Testis (tissue), 3 donors: ENCODE measurements around the gene CGNL1. TPM values are rescaled to one million over a fixed set of nuclear protein-coding genes. Genes with fewer than 3 reads are reported as not detected.

ENCODE experiments used
- DNase-seq: peaks from one replicate; pipeline ENCODE4 v3.0.0-alpha.2; 2019
- H3K27ac ChIP-seq, 2 donors: fragments of 200-600 bp; sonication (generic); one replicate each; pipeline ENCODE4 v1.5.1; 2019
- H3K27me3 ChIP-seq: fragments of 200-600 bp; sonication (generic); one replicate; pipeline ENCODE4 v1.5.1; 2019
- H3K36me3 ChIP-seq: fragments of 200-600 bp; sonication (generic); one replicate; pipeline ENCODE4 v1.5.1; 2017; ENCODE audit warnings: low read depth; ENCODE audit errors: missing control alignments
- H3K4me1 ChIP-seq: fragments of 200-600 bp; sonication (generic); one replicate; pipeline ENCODE4 v1.5.1; 2019
- H3K4me3 ChIP-seq, 2 donors: fragments of 200-600 bp; sonication (generic); one replicate each; pipeline ENCODE4 v1.5.1; 2017 to 2019
- H3K9me3 ChIP-seq: fragments of 200-600 bp; sonication (generic); one replicate; pipeline ENCODE4 v1.5.1; 2017
- CTCF ChIP-seq, 3 experiments: fragments of 450-650 bp in 2 of 3; fragments of 200-600 bp in 1 of 3; sonication (generic) in 1 of 3; IDR thresholded peaks; one replicate each; pipeline ENCODE4 v1.5.1; 2016 to 2019; ENCODE audit warnings: antibody characterized with exemption in 3 of 3, mild to moderate bottlenecking in 2 of 3, moderate library complexity in 1 of 3
- POLR2A ChIP-seq: fragments of 450-650 bp; IDR thresholded peaks from one replicate; pipeline ENCODE4 v1.6.1; 2017; ENCODE audit warnings: antibody characterized with exemption, mild to moderate bottlenecking, moderate library complexity
- WGBS, 2 donors: methylation state at CpG; one replicate each; pipeline ENCODE4 v1.1.5; 2018; 5-methylcytosine and 5-hydroxymethylcytosine counted together
- intact Hi-C: fragments of 100-400 bp; cut with DNase I; formaldehyde crosslinking; loops from one replicate; pipeline ENCODE4 v1.15.1; 2023; ENCODE audit warnings: low total_unique reads
- polyA plus RNA-seq: library from polyadenylated mRNA; stranded (reverse); fragments of 350-450 nt; fragmentation: Illumina TruSeq; extraction: RNeasy Lipid Tissue Mini Kit (QIAGEN cat#74804); gene quantifications from one replicate; pipeline ENCODE4 v1.2.3, GENCODE V29; 2014; ENCODE audit warnings: low read depth, low replicate concordance; ENCODE audit not compliant: insufficient read depth
- total RNA-seq, 2 donors: library from RNA; depleted of rRNA; stranded (reverse); fragments of >200 nt; gene quantifications; one replicate each; pipeline ENCODE4 v1.2.3, GENCODE V29; 2016

Gene CGNL1
- total and polyA plus RNA-seq, 3 donors from 2014 or later: 21.0 to 40.2 (median 29.2) TPM

- Histone ChIP-seq H3K27me3 (no peaks in the 10 kb centered on the region), H3K4me1 (peaks cover 11% of the 10 kb centered on the region), H3K4me3 (no peak overlapping the region), H3K36me3 (no peaks in the 10 kb centered on the region), H3K27ac (no peak overlapping the region), H3K9me3 (no peaks in the 10 kb centered on the region)
- intact Hi-C loops: no loop called here
- TF ChIP-seq POLR2A (no peak), CTCF (IDR thresholded peaks at IDR 0.05) (no peak)
- WGBS, 2 donors: 89 to 96% methylated on average over 7 of the region's 7 CpGs
- DNase-seq: no peak
Observed at GRCh38 chr15:57571725-57572124, 195.4 kb downstream of the CGNL1 start.

DNA sequence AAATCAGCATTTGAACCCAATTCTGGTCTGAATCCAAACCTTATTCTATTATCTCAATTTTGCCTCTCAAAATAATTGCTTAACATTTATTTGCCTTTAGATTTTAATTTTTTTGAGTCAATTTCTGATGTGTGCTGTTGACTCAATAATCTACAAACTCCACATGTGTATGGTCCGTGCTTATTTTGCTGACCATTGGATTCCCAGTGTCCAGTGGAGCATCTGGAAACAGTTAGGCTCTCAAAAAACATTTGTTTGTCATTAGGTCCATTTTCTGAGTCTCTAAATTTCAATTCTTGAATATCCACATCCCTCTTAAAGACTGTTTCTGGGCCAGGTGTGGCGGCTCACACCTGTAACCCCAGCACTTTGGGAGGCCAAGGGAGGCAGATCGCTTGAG is 196.2 kb downstream of the CGNL1 start:
- Histone ChIP-seq H3K4me1 (peaks cover 6% of the 10 kb centered on the region), H3K27me3 (no peaks in the 10 kb centered on the region), H3K9me3 (no peaks in the 10 kb centered on the region), H3K27ac (no peak overlapping the region), H3K36me3 (no peaks in the 10 kb centered on the region), H3K4me3 (no peak overlapping the region)
- TF ChIP-seq POLR2A (no peak), CTCF (IDR thresholded peaks at IDR 0.05) (no peak)
- intact Hi-C loops: no loop called here
- DNase-seq: no peak
- 81 to 94% methylated on average over 3 of the region's 3 CpGs for WGBS, 2 donors

GRCh38 chr15:57573151-57573550 is 196.8 kb downstream of the CGNL1 start:
- DNase-seq: no peak
- WGBS, 2 donors: 79 to 93% methylated on average over 4 of the region's 4 CpGs
- Histone ChIP-seq H3K36me3 (no peaks in the 10 kb centered on the region), H3K27ac (no peak overlapping the region), H3K4me3 (no peak overlapping the region), H3K4me1 (peaks cover 4% of the 10 kb centered on the region), H3K27me3 (no peaks in the 10 kb centered on the region), H3K9me3 (no peaks in the 10 kb centered on the region)
- TF ChIP-seq POLR2A (no peak), CTCF (IDR thresholded peaks at IDR 0.05) (no peak)
- intact Hi-C loops: no loop called here

GRCh38 chr15:57575363-57575762 is 199.1 kb downstream of the CGNL1 start:
- WGBS, 2 donors: 71 to 75% methylated on average over 5 of the region's 5 CpGs
- no peaks in the 10 kb centered on the region for H3K27me3 ChIP-seq
- no peak for TF ChIP-seq POLR2A
- TF ChIP-seq CTCF (IDR thresholded peaks at IDR 0.05): no peak
- no peaks in the 10 kb centered on the region for H3K36me3 ChIP-seq
- H3K4me1 ChIP-seq: no peaks in the 10 kb centered on the region
- DNase-seq: no peak
- no peak overlapping the region for H3K4me3 ChIP-seq
- H3K27ac ChIP-seq: no peak overlapping the region
- H3K9me3 ChIP-seq: no peaks in the 10 kb centered on the region
- intact Hi-C loops: no loop called here

DNA sequence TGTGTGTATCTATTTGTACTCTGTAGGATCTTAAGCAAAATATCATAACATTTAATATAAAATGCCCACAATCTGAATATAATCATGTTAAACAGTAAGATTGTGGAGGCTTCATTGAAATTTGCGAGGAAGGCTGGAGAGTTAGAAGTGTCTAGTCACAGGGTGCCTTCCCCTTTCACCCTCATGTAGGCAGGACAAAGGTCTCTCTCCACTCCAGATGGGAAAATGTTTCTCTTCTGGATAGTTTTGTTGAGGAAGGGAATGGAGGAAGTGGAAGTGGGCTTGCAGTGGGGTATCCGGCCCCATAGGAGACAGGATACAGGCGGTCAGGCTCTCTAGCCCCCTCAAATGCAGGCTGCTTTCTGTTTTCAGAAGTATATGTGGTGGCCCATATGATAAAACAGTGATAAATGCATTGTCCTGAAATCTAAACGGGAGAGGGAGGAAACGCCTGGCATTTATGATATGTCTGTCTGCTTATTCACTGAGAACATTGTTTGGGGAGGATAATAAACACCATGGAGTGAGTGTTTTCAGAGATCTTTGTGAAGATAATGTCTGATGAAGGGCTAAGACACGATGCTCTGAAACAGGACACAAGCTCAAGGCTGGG is 202.1 kb downstream of the CGNL1 start:
- Histone ChIP-seq H3K36me3 (no peaks in the 10 kb centered on the region), H3K4me3 (no peak overlapping the region), H3K9me3 (no peaks in the 10 kb centered on the region), H3K27ac (no peak overlapping the region), H3K4me1 (no peaks in the 10 kb centered on the region), H3K27me3 (no peaks in the 10 kb centered on the region)
- TF ChIP-seq POLR2A: no peak
- no peak for TF ChIP-seq CTCF (IDR thresholded peaks at IDR 0.05)
- 63 to 69% methylated on average over 6 of the region's 6 CpGs for WGBS, 2 donors
- no peak for DNase-seq
- intact Hi-C loops: no loop called here
